Neuronal stem cell (in vitro differentiated cells): ENCODE data around the gene VAMP8.

Experiments used
- DNase-seq: peaks from one replicate; pipeline ENCODE4 v3.0.0-alpha.2; 2013; ENCODE audit warnings: low spot score
- H2AFZ ChIP-seq: one replicate; pipeline ENCODE4 v1.6.1; 2013; ENCODE audit warnings: mild to moderate bottlenecking, low read length, inconsistent platforms
- H2AK5ac ChIP-seq: 2 replicates; pipeline ENCODE4 v1.6.1; 2013; ENCODE audit warnings: low read depth, mild to moderate bottlenecking, inconsistent platforms, low read length, moderate library complexity, mixed read lengths
- H2BK120ac ChIP-seq: 2 replicates; pipeline ENCODE4 v1.6.1; 2013; ENCODE audit warnings: low read depth, mild to moderate bottlenecking, inconsistent platforms, low read length, moderate library complexity, mixed read lengths
- H2BK12ac ChIP-seq: one replicate; pipeline ENCODE4 v1.6.1; 2013; ENCODE audit warnings: low read length, inconsistent platforms
- H2BK15ac ChIP-seq: 2 replicates; pipeline ENCODE4 v1.6.1; 2013; ENCODE audit warnings: mild to moderate bottlenecking, low read length, inconsistent platforms, mixed read lengths
- H2BK5ac ChIP-seq: one replicate; pipeline ENCODE4 v1.6.1; 2013; ENCODE audit warnings: inconsistent platforms, mild to moderate bottlenecking, low read length, moderate library complexity
- H3K14ac ChIP-seq: one replicate; pipeline ENCODE4 v1.6.1; 2013; ENCODE audit warnings: low read length, inconsistent platforms
- H3K18ac ChIP-seq: 2 replicates; pipeline ENCODE4 v1.6.1; 2013; ENCODE audit warnings: low read length, inconsistent platforms
- H3K23ac ChIP-seq: 2 replicates; pipeline ENCODE4 v1.6.1; 2013; ENCODE audit warnings: low read depth, mild to moderate bottlenecking, mixed read lengths, low read length, inconsistent platforms; ENCODE audit not compliant: poor library complexity
- H3K27ac ChIP-seq: replicated peaks from 3 replicates; pipeline ENCODE4 v1.5.1; 2013; ENCODE audit warnings: low read length, inconsistent platforms
- H3K27me3 ChIP-seq, 3 experiments: 2 replicates each; pipeline ENCODE4 v1.6.1; 2013; ENCODE audit warnings: low read length in 3 of 3, mild to moderate bottlenecking in 2 of 3, inconsistent platforms in 1 of 3, low read depth in 1 of 3, mixed read lengths in 1 of 3, moderate library complexity in 1 of 3; ENCODE audit not compliant: control insufficient read depth in 3 of 3, insufficient read depth in 3 of 3
- H3K36me3 ChIP-seq, 2 donors: replicated peaks in 1 of 2; 2 replicates each; pipeline ENCODE4 v1.6.1; 2013; ENCODE audit warnings: low read length in 2 of 2; ENCODE audit not compliant: control insufficient read depth in 2 of 2, insufficient read depth in 2 of 2
- H3K4ac ChIP-seq: 2 replicates; pipeline ENCODE4 v1.6.1; 2013; ENCODE audit warnings: inconsistent platforms, mild to moderate bottlenecking, low read length, moderate library complexity
- H3K4me1 ChIP-seq, 2 donors: 1 replicate in 1 of 2; 2 replicates in 1 of 2; pipeline ENCODE4 v1.6.1; 2013; ENCODE audit warnings: low read length in 2 of 2, low read depth in 1 of 2; ENCODE audit not compliant: control insufficient read depth in 2 of 2, insufficient read depth in 1 of 2
- H3K4me2 ChIP-seq: one replicate; pipeline ENCODE4 v1.6.1; 2013; ENCODE audit warnings: mild to moderate bottlenecking, low read length, inconsistent platforms; ENCODE audit not compliant: insufficient read depth, poor library complexity, severe bottlenecking
- H3K4me3 ChIP-seq, 2 donors: 2 replicates each; pipeline ENCODE4 v1.5.1; 2013; ENCODE audit warnings: low read length in 2 of 2, mild to moderate bottlenecking in 2 of 2, inconsistent platforms in 1 of 2, moderate library complexity in 1 of 2
- H3K79me1 ChIP-seq: one replicate; pipeline ENCODE4 v1.6.1; 2013; ENCODE audit warnings: low read depth, mild to moderate bottlenecking, inconsistent platforms, low read length, moderate library complexity
- H3K9ac ChIP-seq: one replicate; pipeline ENCODE4 v1.6.1; 2013; ENCODE audit warnings: mild to moderate bottlenecking, low read depth, low read length, inconsistent platforms; ENCODE audit not compliant: poor library complexity
- H3K9me3 ChIP-seq, 2 donors: replicated peaks in 1 of 2; 2 replicates each; pipeline versions ENCODE3 to v1.6.1; 2013; ENCODE audit warnings: low read length in 2 of 2, mild to moderate bottlenecking in 2 of 2, inconsistent platforms in 1 of 2, low read depth in 1 of 2, mixed read lengths in 1 of 2, moderate library complexity in 1 of 2; ENCODE audit not compliant: control insufficient read depth in 2 of 2, insufficient read depth in 1 of 2
- H4K8ac ChIP-seq: one replicate; pipeline ENCODE4 v1.6.1; 2013; ENCODE audit warnings: low read depth, mild to moderate bottlenecking, inconsistent platforms, low read length, moderate library complexity
- H4K91ac ChIP-seq: one replicate; pipeline ENCODE4 v1.6.1; 2013; ENCODE audit warnings: low read length, low read depth, mild to moderate bottlenecking, inconsistent platforms; ENCODE audit not compliant: poor library complexity
- WGBS, 2 donors: extraction: QIAGEN DNeasy Blood & Tissue Kit; methylation state at CpG; one replicate each; pipeline ENCODE4 v1.1.7; 2013; ENCODE audit warnings: missing lambda C conversion rate in 2 of 2, mixed read lengths in 1 of 2; ENCODE audit not compliant: insufficient read length in 2 of 2, insufficient replicate concordance in 1 of 2; ENCODE audit errors: extremely low coverage in 2 of 2; 5-methylcytosine and 5-hydroxymethylcytosine counted together

The VAMP8 gene

GRCh38 chr2:85607268-85608215 lies 30.2 kb downstream of the VAMP8 start:
- no peak overlapping the region for H3K4ac ChIP-seq
- no CpG with 5 or more reads among the region's 9 CpGs for WGBS, 2 donors
- DNase-seq: no peak
- H2AFZ ChIP-seq: no peak overlapping the region
- H3K18ac ChIP-seq: no peak overlapping the region
- no peak overlapping the region for H3K23ac ChIP-seq
- no peaks in the 10 kb centered on the region for H3K27me3 ChIP-seq
- H2BK15ac ChIP-seq: no peak overlapping the region
- no peak overlapping the region for H3K4me3 ChIP-seq
- no peak overlapping the region for H2BK120ac ChIP-seq
- H3K9ac ChIP-seq: no peak overlapping the region
- H4K8ac ChIP-seq: no peak overlapping the region
- H2BK12ac ChIP-seq: no peak overlapping the region
- H3K4me1 ChIP-seq: peaks cover 6 to 7% of the 10 kb centered on the region in 2 donors
- no peak overlapping the region for H2AK5ac ChIP-seq
- H4K91ac ChIP-seq: no peak overlapping the region
- no peak overlapping the region for H3K14ac ChIP-seq
- H3K4me2 ChIP-seq: no peak overlapping the region
- H3K79me1 ChIP-seq: peaks cover 6% of the 10 kb centered on the region
- H3K36me3 ChIP-seq: peaks cover 17 to 61% of the 10 kb centered on the region in 2 donors
- no peak overlapping the region for H2BK5ac ChIP-seq
- H3K27ac ChIP-seq: no peak overlapping the region
- H3K9me3 ChIP-seq: peaks cover 0 to 2% of the 10 kb centered on the region in 2 donors

- no CpG with 5 or more reads among the region's 24 CpGs for WGBS, 2 donors
- H3K27ac ChIP-seq: no peak overlapping the region
- peaks cover 8% of the 10 kb centered on the region for H3K79me1 ChIP-seq
- peaks cover 4 to 5% of the 10 kb centered on the region in 2 donors for H3K4me1 ChIP-seq
- H4K91ac ChIP-seq: no peak overlapping the region
- H4K8ac ChIP-seq: peak overlapping the region; percentile 65
- H3K4me3 ChIP-seq: peak overlapping the region; percentile 93 to 95
- peaks cover 17 to 42% of the 10 kb centered on the region in 2 donors for H3K36me3 ChIP-seq
- peak overlapping the region; percentile 82 for H3K14ac ChIP-seq
- H2AK5ac ChIP-seq: peak overlapping the region; percentile 97
- peak overlapping the region; percentile 99 for H3K9ac ChIP-seq
- peak overlapping the region; percentile 84 for H3K4ac ChIP-seq
- H3K23ac ChIP-seq: peak overlapping the region; percentile 95
- H2AFZ ChIP-seq: peak overlapping the region; percentile 95
- DNase-seq: no peak
- H2BK12ac ChIP-seq: peak overlapping the region; percentile 58
- peak overlapping the region; percentile 37 for H2BK15ac ChIP-seq
- H3K4me2 ChIP-seq: peak overlapping the region; percentile 80
- peak overlapping the region; percentile 99 for H3K18ac ChIP-seq
- peak overlapping the region; percentile 93 for H2BK5ac ChIP-seq
- H3K27me3 ChIP-seq: no peaks in the 10 kb centered on the region
- no peaks in the 10 kb centered on the region for H3K9me3 ChIP-seq
- H2BK120ac ChIP-seq: no peak overlapping the region
These were observed 33.9 kb downstream of the VAMP8 start for GRCh38 chr2:85611217-85611704.

GRCh38 chr2:85611705-85612587 lies 34.6 kb downstream of the VAMP8 start, which contains the start of gene C2orf68:
C2orf68 (minus strand) TSS chr2:85612066; CDS start chr2:85611984, 82 bp downstream.
- peaks cover 17 to 35% of the 10 kb centered on the region in 2 donors for H3K36me3 ChIP-seq

More at GRCh38 chr2:85611705-85612587, 34.6 kb downstream of the VAMP8 start, which contains the start of gene C2orf68:
- WGBS, 2 donors: no CpG with 5 or more reads among the region's 73 CpGs
- no peak within 1 kb of the TSS for H2BK120ac ChIP-seq
- H2BK5ac ChIP-seq: peak within 1 kb of the TSS; percentile 93
- peaks cover 4 to 5% of the 10 kb centered on the region in 2 donors for H3K4me1 ChIP-seq
- DNase-seq: peak; percentile 78
- peak within 1 kb of the TSS; percentile 77 for H3K27ac ChIP-seq
- no peak within 1 kb of the TSS for H4K91ac ChIP-seq
- peak within 1 kb of the TSS; percentile 84 for H3K4ac ChIP-seq
- H2AK5ac ChIP-seq: peak within 1 kb of the TSS; percentile 97
- peak within 1 kb of the TSS; percentile 82 for H3K14ac ChIP-seq
- H3K9ac ChIP-seq: peak within 1 kb of the TSS; percentile 99
- peaks cover 8% of the 10 kb centered on the region for H3K79me1 ChIP-seq
- H3K27me3 ChIP-seq: no peaks in the 10 kb centered on the region
- H2BK15ac ChIP-seq: peak within 1 kb of the TSS; percentile 37
- peak within 1 kb of the TSS; percentile 95 for H3K23ac ChIP-seq
- peak within 1 kb of the TSS; percentile 58 for H2BK12ac ChIP-seq
- H3K18ac ChIP-seq: peak within 1 kb of the TSS; percentile 99
- no peaks in the 10 kb centered on the region for H3K9me3 ChIP-seq
- H3K4me2 ChIP-seq: peak within 1 kb of the TSS; percentile 80
- H2AFZ ChIP-seq: peak within 1 kb of the TSS; percentile 95
- H4K8ac ChIP-seq: peak within 1 kb of the TSS; percentile 65
- peak within 1 kb of the TSS; percentile 93 to 95 for H3K4me3 ChIP-seq
